Stimulated activated CD4-positive, alpha-beta T cell treated with anti-CD3 and anti-CD28 coated beads, TNF-alpha, amount 100 ng/mL, for 4 hours (primary cell): ENCODE measurements around the gene SPACA7.

Source experiments
- DNase-seq, 3 experiments: peaks; one replicate each; pipeline ENCODE4 v3.0.0-alpha.2; 2020; ENCODE audit warnings: low read depth in 3 of 3

SPACA7 gene

GRCh38 chr13:112447761-112448603 is 71.8 kb downstream of the SPACA7 start:
- no peak for DNase-seq

GRCh38 chr13:112448621-112449544 is 72.7 kb downstream of the SPACA7 start:
- no peak for DNase-seq

- DNase-seq = no peak
Observed at GRCh38 chr13:112449545-112449930, 73.4 kb downstream of the SPACA7 start.

GRCh38 chr13:112450118-112450903 is 74.2 kb downstream of the SPACA7 start:
- no peak for DNase-seq

GRCh38 chr13:112450904-112451240 is 74.7 kb downstream of the SPACA7 start:
- no peak for DNase-seq

GRCh38 chr13:112451512-112452379 is 75.6 kb downstream of the SPACA7 start:
- DNase-seq = no peak

- no peak for DNase-seq
Observed at GRCh38 chr13:112452380-112453206, 76.4 kb downstream of the SPACA7 start.

- DNase-seq = no peak
Observed at GRCh38 chr13:112453207-112453829, 77.2 kb downstream of the SPACA7 start.

GRCh38 chr13:112453874-112454647 is 77.9 kb downstream of the SPACA7 start:
- DNase-seq = no peak

- no peak for DNase-seq
Observed at GRCh38 chr13:112454648-112455334, 78.6 kb downstream of the SPACA7 start.

GRCh38 chr13:112455476-112456059 is 79.4 kb downstream of the SPACA7 start:
- DNase-seq = no peak

- no peak for DNase-seq
Observed at GRCh38 chr13:112456138-112457056, 80.2 kb downstream of the SPACA7 start.

GRCh38 chr13:112457081-112457480 is 80.9 kb downstream of the SPACA7 start:
- no peak for DNase-seq

- DNase-seq = no peak
Observed at GRCh38 chr13:112457485-112457884, 81.3 kb downstream of the SPACA7 start.

GRCh38 chr13:112462408-112462807 is 86.3 kb downstream of the SPACA7 start:
- DNase-seq = no peak

GRCh38 chr13:112464720-112465119 is 88.6 kb downstream of the SPACA7 start:
- DNase-seq = no peak
